K562 (cell line): ENCODE results near the gene KRT82. TPM values are rescaled to one million over a fixed set of nuclear protein-coding genes. Genes with fewer than 3 reads are reported as not detected.

Source experiments
- ATAC-seq: fragments of 200-7000 bp; cut with Tn5 transposase; 3 replicates; pipeline ENCODE4 v1.9.1; 2020; ENCODE audit warnings: moderate library complexity
- BruUV-seq: library from RNA; stranded (reverse); fragments of 400-500 nt; replicated peaks from 2 replicates; lab custom pipeline; 2021; lab: Mats Ljungman, UMichigan
- CTCF ChIA-PET: fragments of 300-600 bp; formaldehyde crosslinking; extraction: SDS; loops from one replicate; lab custom pipeline; 2021; ENCODE audit warnings: low intra/inter-chr PET ratio; lab: Yijun Ruan, JAX
- POLR2A ChIA-PET: fragments of 300-600, 350-650 bp; sonication (Branson Sonifier 250); formaldehyde crosslinking; extraction: SDS; loops from one replicate; lab custom pipeline; 2021; ENCODE audit warnings: antibody characterized with exemption, inconsistent platforms; lab: Yijun Ruan, JAX
- DNase-seq, 4 experiments: peaks; one replicate each; pipeline versions ENCODE4 v3.0.0 to v3.0.0-alpha.2; 2011 to 2018; ENCODE audit warnings: low spot score in 3 of 4, mixed read lengths in 3 of 4; ENCODE audit errors: extremely low read depth in 1 of 4
- FAIRE-seq: peaks from 2 replicates; lab custom pipeline; 2011; peaks lifted over from hg19 to GRCh38; lab: Jason Lieb, UNC
- H2AFZ ChIP-seq: 2 replicates; pipeline ENCODE4 v1.6.0; 2011; ENCODE audit warnings: low read depth, low read length, control low read depth, inconsistent platforms
- H3K27ac ChIP-seq: fragments of 200-600 bp; 3 replicates; pipeline ENCODE4 v1.8.0; 2011; ENCODE audit warnings: low read depth, mild to moderate bottlenecking, control low read depth, inconsistent platforms, low read length, moderate library complexity, mixed read lengths; ENCODE audit errors: extremely low read depth
- H3K27me3 ChIP-seq, 2 experiments: fragments of 300-600 bp in 1 of 2; 2 replicates in 1 of 2; 3 replicates in 1 of 2; pipeline versions ENCODE4 v1.6.0 to v1.8.0; 2011; ENCODE audit warnings: inconsistent platforms in 2 of 2, low read length in 2 of 2, mild to moderate bottlenecking in 1 of 2, mixed read lengths in 1 of 2, moderate library complexity in 1 of 2; ENCODE audit not compliant: control insufficient read depth in 2 of 2, insufficient read depth in 2 of 2
- H3K36me3 ChIP-seq: fragments of 300-600 bp; 3 replicates; pipeline ENCODE4 v1.8.0; 2011; ENCODE audit warnings: mild to moderate bottlenecking, low read length, inconsistent platforms; ENCODE audit not compliant: control insufficient read depth, insufficient read depth
- H3K4me1 ChIP-seq, 2 experiments: fragments of 200-600 bp in 1 of 2; replicated peaks in 1 of 2; 2 replicates in 1 of 2; 3 replicates in 1 of 2; pipeline versions ENCODE4 v1.5.1 to v1.8.0; 2011; ENCODE audit warnings: inconsistent platforms in 2 of 2, low read length in 2 of 2, mild to moderate bottlenecking in 1 of 2, mixed read lengths in 1 of 2, moderate library complexity in 1 of 2; ENCODE audit not compliant: control insufficient read depth in 2 of 2, insufficient read depth in 2 of 2
- H3K4me2 ChIP-seq: 2 replicates; pipeline ENCODE4 v1.6.1; 2011; ENCODE audit warnings: low read length, control low read depth, inconsistent platforms, mixed read lengths; ENCODE audit not compliant: insufficient read depth
- H3K4me3 ChIP-seq: fragments of 200-600 bp; sonication (generic), shearing (Covaris generic); 2 replicates; pipeline ENCODE4 v1.5.1; 2016; ENCODE audit warnings: control low read depth, inconsistent platforms
- H3K79me2 ChIP-seq: fragments of 200-600 bp; 3 replicates; pipeline ENCODE4 v1.8.0; 2011; ENCODE audit warnings: low read length, inconsistent platforms; ENCODE audit not compliant: control insufficient read depth, insufficient read depth
- H3K9ac ChIP-seq, 2 experiments: 2 replicates each; pipeline versions ENCODE4 v1.6.0 to v1.6.1; 2011; ENCODE audit warnings: low read depth in 2 of 2, low read length in 2 of 2, control low read depth in 1 of 2, inconsistent platforms in 1 of 2, mild to moderate bottlenecking in 1 of 2, mixed read lengths in 1 of 2; ENCODE audit not compliant: insufficient read depth in 1 of 2
- H3K9me1 ChIP-seq: one replicate; pipeline ENCODE4 v1.6.0; 2011; ENCODE audit warnings: inconsistent platforms, mild to moderate bottlenecking, low read length, moderate library complexity; ENCODE audit not compliant: control insufficient read depth, insufficient read depth
- H3K9me3 ChIP-seq: replicated peaks from 2 replicates; pipeline ENCODE4 v1.5.1; 2011; ENCODE audit warnings: low read depth, low read length, inconsistent platforms; ENCODE audit not compliant: control insufficient read depth, insufficient read depth
- H4K20me1 ChIP-seq: replicated peaks from 2 replicates; pipeline ENCODE4 v1.6.1; 2011; ENCODE audit warnings: low read length, inconsistent platforms, mixed read lengths; ENCODE audit not compliant: control insufficient read depth, insufficient read depth
- CBX2 ChIP-seq: fragments of 200-600 bp; sonication (generic); IDR thresholded peaks from one replicate; pipeline ENCODE4 v1.6.1; 2012; ENCODE audit warnings: mild to moderate bottlenecking, low read length, inconsistent platforms; ENCODE audit not compliant: insufficient read depth, poor library complexity, severe bottlenecking
- E2F1 ChIP-seq: sonication (generic); formaldehyde crosslinking; IDR thresholded peaks from 2 replicates; pipeline ENCODE4 v1.8.1; 2023; ENCODE audit warnings: mild to moderate bottlenecking, missing genetic modification reagents, moderate library complexity
- FOXO4 ChIP-seq: fragments of 450-650 bp; formaldehyde crosslinking; IDR thresholded peaks from 2 replicates; pipeline ENCODE4 v1.4.0; 2020; ENCODE audit warnings: mild to moderate bottlenecking, moderate library complexity
- FOXP1 ChIP-seq: sonication (generic); formaldehyde crosslinking; IDR thresholded peaks from 2 replicates; pipeline ENCODE4 v1.8.0; 2022; ENCODE audit warnings: mild to moderate bottlenecking, missing genetic modification reagents
- GATAD2A ChIP-seq: fragments of 450-650 bp; IDR thresholded peaks from 2 replicates; pipeline ENCODE4 v1.6.1; 2017
- HLTF ChIP-seq: fragments of 450-650 bp; IDR thresholded peaks from 2 replicates; pipeline ENCODE4 v1.6.1; 2016
- HMG20B ChIP-seq: fragments of 250-450 bp; sonication (Bioruptor Pico); IDR thresholded peaks from 2 replicates; pipeline ENCODE4 v1.5.0; 2021; ENCODE audit warnings: mild to moderate bottlenecking
- HMGXB4 ChIP-seq: sonication (generic); formaldehyde crosslinking; IDR thresholded peaks from 2 replicates; pipeline ENCODE4 v1.8.1; 2023; ENCODE audit warnings: mild to moderate bottlenecking, missing genetic modification reagents
- POLR2AphosphoS2 ChIP-seq: IDR thresholded peaks from 2 replicates; pipeline ENCODE4 v1.6.1; 2012; ENCODE audit warnings: low read length, improper control_type of control experiment
- RAD21 ChIP-seq, 2 experiments: fragments of 250-450 bp in 1 of 2; fragments of 450-650 bp in 1 of 2; sonication (Bioruptor Pico) in 1 of 2; formaldehyde crosslinking in 1 of 2; IDR thresholded peaks in 1 of 2; conservative IDR thresholded peaks in 1 of 2; 2 replicates each; pipeline versions ENCODE4 v1.4.0 to v1.8.0; 2020 to 2022; ENCODE audit warnings: mild to moderate bottlenecking in 2 of 2, moderate library complexity in 1 of 2
- SLC30A9 ChIP-seq: fragments of 250-450 bp; sonication (Bioruptor Pico); IDR thresholded peaks from 2 replicates; pipeline ENCODE4 v1.8.0; 2022; ENCODE audit warnings: mild to moderate bottlenecking, moderate library complexity
- SMARCB1 ChIP-seq: IDR thresholded peaks from 2 replicates; pipeline ENCODE4 v1.6.1; 2011; ENCODE audit warnings: improper control_type of control experiment, low read depth; ENCODE audit not compliant: insufficient read length
- SRSF9 ChIP-seq: fragments of 200-400 bp; formaldehyde crosslinking; IDR thresholded peaks from 2 replicates; pipeline ENCODE4 v1.6.1; 2017; ENCODE audit warnings: low read depth, low read length, borderline replicate concordance
- THRB ChIP-seq: fragments of 450-650 bp; formaldehyde crosslinking; conservative IDR thresholded peaks from 2 replicates; pipeline ENCODE4 v1.4.0; 2022; ENCODE audit warnings: mild to moderate bottlenecking, missing genetic modification characterization
- ZNF224 ChIP-seq: sonication (generic); formaldehyde crosslinking; IDR thresholded peaks from 2 replicates; pipeline ENCODE4 v1.8.0; 2022; ENCODE audit warnings: mild to moderate bottlenecking, missing genetic modification reagents
- ZNF282 ChIP-seq: sonication (generic); formaldehyde crosslinking; IDR thresholded peaks from 2 replicates; pipeline ENCODE4 v1.8.1; 2023; ENCODE audit warnings: missing genetic modification reagents
- ZNF444 ChIP-seq: fragments of 250-450 bp; sonication (Bioruptor Pico); IDR thresholded peaks from 2 replicates; pipeline ENCODE4 v1.4.0; 2020; ENCODE audit warnings: mild to moderate bottlenecking, moderate library complexity
- WGBS: fragments of 100-300 bp; shearing (Covaris generic); methylation state at CpG from one replicate; pipeline ENCODE4 v1.1.6; 2016; ENCODE audit warnings: low coverage, mixed read lengths; ENCODE audit not compliant: insufficient coverage; ENCODE audit errors: missing lambda C conversion rate; 5-methylcytosine and 5-hydroxymethylcytosine counted together
- in situ Hi-C: fragments of 300-500 bp; cut with MboI; formaldehyde crosslinking; loops from 4 replicates; pipeline ENCODE4 v1.15.0; 2018; ENCODE audit warnings: inconsistent platforms, mixed read lengths
- intact Hi-C: fragments of 100-400 bp; cut with micrococcal nuclease; formaldehyde crosslinking; loops from 2 replicates; pipeline ENCODE4 v1.14.2; 2022
- polyA plus RNA-seq, 8 experiments: library from polyadenylated mRNA; depleted of rRNA in 4 of 8; stranded (reverse) in 5 of 8; unstranded in 3 of 8; fragments of >200 nt; fragmentation: Nextera tagmentation in 2 of 8; fragmentation: Illumina TruSeq in 1 of 8; extraction: Ambion mirVana in 2 of 8; extraction: Trizol in 1 of 8; gene quantifications; 2 replicates each; pipeline versions ENCODE4 v1.2.1 to v1.2.3, GENCODE V29; 2011 to 2014; ENCODE audit warnings: inconsistent platforms in 1 of 8, missing spikeins in 1 of 8
- total RNA-seq, 7 experiments: library from RNA; depleted of rRNA in 6 of 7; stranded (reverse); fragments of >200 nt in 6 of 7; fragmentation: Illumina TruSeq in 2 of 7; extraction: Trizol in 2 of 7; gene quantifications; 2 replicates each; pipeline versions ENCODE4 v1.2.1 to v1.2.3, GENCODE V29; 2011 to 2021; ENCODE audit warnings: low replicate concordance in 1 of 7

KRT82 gene
- total and polyA plus RNA-seq, 9 of the 15 experiments (the other 6 are each of a cell fraction or from before 2014, with no cell fraction given) = not detected

GRCh38 chr12:52440821-52441319 is 34.7 kb upstream of the KRT82 start:
- CTCF ChIA-PET = no interaction called here
- no peaks in the 10 kb centered on the region for H3K4me1 ChIP-seq
- no peak for ATAC-seq

More at GRCh38 chr12:52440821-52441319, 34.7 kb upstream of the KRT82 start:
- H3K9me3 ChIP-seq = no peaks in the 10 kb centered on the region
- H3K27me3 ChIP-seq = peaks cover 0 to 28% of the 10 kb centered on the region in 2 experiments
- no peaks in the 10 kb centered on the region for H4K20me1 ChIP-seq
- FAIRE-seq (no peak), DNase-seq (no peak)
- intact Hi-C loops = no loop called here
- in situ Hi-C loops = no loop called here
- BruUV-seq = no TSS peak
- no peaks in the 10 kb centered on the region for H3K9me1 ChIP-seq
- no peaks in the 10 kb centered on the region for H3K79me2 ChIP-seq
- no peak overlapping the region for H3K27ac ChIP-seq
- no peak overlapping the region for H3K9ac ChIP-seq
- H3K4me2 ChIP-seq = no peak overlapping the region
- POLR2A ChIA-PET = interaction anchor here (0.6 kb wide), 1 partner anchor 433 kb away, joined by 3 read pairs; no protein-coding TSS in a partner anchor
- H3K36me3 ChIP-seq = no peaks in the 10 kb centered on the region
- no peak overlapping the region for H3K4me3 ChIP-seq
- TF ChIP-seq ZNF224 (no peak), CBX2 (no peak), THRB (no peak), HMGXB4 (CRISPR knock-in tag) (no peak), SLC30A9 (CRISPR knock-in tag) (no peak), E2F1 (CRISPR knock-in tag) (no peak), RAD21 (CRISPR knock-in tag; conservative IDR thresholded peaks at IDR 0.05 in 1 of 2, IDR thresholded peaks at IDR 0.05 in 1 of 2) (no peak), FOXO4 (CRISPR knock-in tag) (no peak), GATAD2A (no peak), ZNF282 (CRISPR knock-in tag) (no peak), SRSF9 (no peak), SMARCB1 (no peak), POLR2AphosphoS2 (no peak), HMG20B (CRISPR knock-in tag) (no peak), FOXP1 (CRISPR knock-in tag) (no peak), ZNF444 (CRISPR knock-in tag) (no peak), HLTF (no peak)
- WGBS = 0% methylated on average over 5 of the region's 5 CpGs
- H2AFZ ChIP-seq = no peak overlapping the region
